ENCODE data around the gene CYP4A22. TPM values are rescaled to one million over a fixed set of nuclear protein-coding genes. Genes with fewer than 3 reads are reported as not detected.

CYP4A22 gene
- total and polyA plus RNA-seq, 9 of the 15 experiments (the other 6 are each of a cell fraction or from before 2014, with no cell fraction given) = 0.07 TPM; not detected in 8

DNA sequence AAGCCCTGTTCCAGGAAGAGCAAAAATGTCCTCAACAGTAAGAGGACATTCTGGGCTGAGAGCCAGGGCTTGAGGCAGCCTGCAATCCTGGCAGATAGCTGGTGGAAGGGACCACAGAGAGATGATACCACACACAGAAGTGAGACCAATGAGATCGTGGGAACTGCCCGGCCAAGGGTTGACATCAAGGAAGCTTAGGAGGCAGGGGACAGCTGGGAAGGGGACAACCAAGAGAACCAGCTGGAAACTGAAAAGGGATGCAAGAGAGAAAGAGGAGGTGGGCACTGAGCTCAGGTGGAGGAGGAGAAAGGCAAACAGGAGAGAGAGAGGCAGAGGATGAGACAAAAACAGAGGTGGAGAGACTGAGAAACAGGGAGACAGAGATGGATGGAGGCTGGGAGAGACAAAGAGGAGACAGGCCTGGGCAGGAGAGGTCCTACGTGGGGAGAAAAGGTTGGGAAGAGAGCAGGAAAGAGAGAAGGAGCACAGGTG, 43.4 kb downstream of the CYP4A22 start (continued):
- no peak for TF ChIP-seq BCL6 (CRISPR knock-in tag; IDR thresholded peaks at IDR 0.05)
- TF ChIP-seq ZSCAN32 (CRISPR knock-in tag; IDR thresholded peaks at IDR 0.05) = no peak
- TF ChIP-seq CHD2 (IDR thresholded peaks at IDR 0.05; ENCODE audit: low read depth, low read length) = no peak
- no peak for TF ChIP-seq ZNF707 (CRISPR knock-in tag; conservative IDR thresholded peaks at IDR 0.05)
- TF ChIP-seq MTA3 (IDR thresholded peaks at IDR 0.05; ENCODE audit: borderline replicate concordance) = no peak
- TF ChIP-seq, protein P1, sequence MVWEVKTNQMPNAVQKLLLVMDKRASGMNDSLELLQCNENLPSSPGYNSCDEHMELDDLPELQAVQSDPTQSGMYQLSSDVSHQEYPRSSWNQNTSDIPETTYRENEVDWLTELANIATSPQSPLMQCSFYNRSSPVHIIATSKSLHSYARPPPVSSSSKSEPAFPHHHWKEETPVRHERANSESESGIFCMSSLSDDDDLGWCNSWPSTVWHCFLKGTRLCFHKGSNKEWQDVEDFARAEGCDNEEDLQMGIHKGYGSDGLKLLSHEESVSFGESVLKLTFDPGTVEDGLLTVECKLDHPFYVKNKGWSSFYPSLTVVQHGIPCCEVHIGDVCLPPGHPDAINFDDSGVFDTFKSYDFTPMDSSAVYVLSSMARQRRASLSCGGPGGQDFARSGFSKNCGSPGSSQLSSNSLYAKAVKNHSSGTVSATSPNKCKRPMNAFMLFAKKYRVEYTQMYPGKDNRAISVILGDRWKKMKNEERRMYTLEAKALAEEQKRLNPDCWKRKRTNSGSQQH (CRISPR knock-in tag; IDR thresholded peaks at IDR 0.05) = peak; percentile 87; the same call in 1 of the 2 replicates
- no peak for TF ChIP-seq SMARCE1 (IDR thresholded peaks at IDR 0.05)
- TF ChIP-seq, protein P2, sequence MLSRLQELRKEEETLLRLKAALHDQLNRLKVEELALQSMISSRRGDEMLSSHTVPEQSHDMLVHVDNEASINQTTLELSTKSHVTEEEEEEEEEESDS (CRISPR knock-in tag; IDR thresholded peaks at IDR 0.05) = no peak
- TF ChIP-seq KAT7 (CRISPR knock-in tag; IDR thresholded peaks at IDR 0.05; ENCODE audit: borderline replicate concordance) = no peak
- no peak for TF ChIP-seq KLF16 (IDR thresholded peaks at IDR 0.05)
- no peak for TF ChIP-seq ZNF354B (CRISPR knock-in tag; IDR thresholded peaks at IDR 0.05)
- no peak for TF ChIP-seq ZNF584 (CRISPR knock-in tag; IDR thresholded peaks at IDR 0.05; ENCODE audit: low read depth)
- TF ChIP-seq ZNF780A (CRISPR knock-in tag; IDR thresholded peaks at IDR 0.05) = no peak
- no peak; the same call in 1 of the 2 replicates for TF ChIP-seq XRCC5 (IDR thresholded peaks at IDR 0.05; ENCODE audit: low read depth, low read length)
- TF ChIP-seq, protein P3, sequence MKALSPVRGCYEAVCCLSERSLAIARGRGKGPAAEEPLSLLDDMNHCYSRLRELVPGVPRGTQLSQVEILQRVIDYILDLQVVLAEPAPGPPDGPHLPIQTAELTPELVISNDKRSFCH (CRISPR knock-in tag; IDR thresholded peaks at IDR 0.05) = no peak
- TF ChIP-seq, protein P3 (tag; IDR thresholded peaks at IDR 0.05) = no peak
- TF ChIP-seq, protein P4, sequence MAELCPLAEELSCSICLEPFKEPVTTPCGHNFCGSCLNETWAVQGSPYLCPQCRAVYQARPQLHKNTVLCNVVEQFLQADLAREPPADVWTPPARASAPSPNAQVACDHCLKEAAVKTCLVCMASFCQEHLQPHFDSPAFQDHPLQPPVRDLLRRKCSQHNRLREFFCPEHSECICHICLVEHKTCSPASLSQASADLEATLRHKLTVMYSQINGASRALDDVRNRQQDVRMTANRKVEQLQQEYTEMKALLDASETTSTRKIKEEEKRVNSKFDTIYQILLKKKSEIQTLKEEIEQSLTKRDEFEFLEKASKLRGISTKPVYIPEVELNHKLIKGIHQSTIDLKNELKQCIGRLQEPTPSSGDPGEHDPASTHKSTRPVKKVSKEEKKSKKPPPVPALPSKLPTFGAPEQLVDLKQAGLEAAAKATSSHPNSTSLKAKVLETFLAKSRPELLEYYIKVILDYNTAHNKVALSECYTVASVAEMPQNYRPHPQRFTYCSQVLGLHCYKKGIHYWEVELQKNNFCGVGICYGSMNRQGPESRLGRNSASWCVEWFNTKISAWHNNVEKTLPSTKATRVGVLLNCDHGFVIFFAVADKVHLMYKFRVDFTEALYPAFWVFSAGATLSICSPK (IDR thresholded peaks at IDR 0.05; ENCODE audit: borderline replicate concordance) = 0 out of 2 replicates have a peak, but pooled peaks have one; percentile 59
- TF ChIP-seq, protein P5, sequence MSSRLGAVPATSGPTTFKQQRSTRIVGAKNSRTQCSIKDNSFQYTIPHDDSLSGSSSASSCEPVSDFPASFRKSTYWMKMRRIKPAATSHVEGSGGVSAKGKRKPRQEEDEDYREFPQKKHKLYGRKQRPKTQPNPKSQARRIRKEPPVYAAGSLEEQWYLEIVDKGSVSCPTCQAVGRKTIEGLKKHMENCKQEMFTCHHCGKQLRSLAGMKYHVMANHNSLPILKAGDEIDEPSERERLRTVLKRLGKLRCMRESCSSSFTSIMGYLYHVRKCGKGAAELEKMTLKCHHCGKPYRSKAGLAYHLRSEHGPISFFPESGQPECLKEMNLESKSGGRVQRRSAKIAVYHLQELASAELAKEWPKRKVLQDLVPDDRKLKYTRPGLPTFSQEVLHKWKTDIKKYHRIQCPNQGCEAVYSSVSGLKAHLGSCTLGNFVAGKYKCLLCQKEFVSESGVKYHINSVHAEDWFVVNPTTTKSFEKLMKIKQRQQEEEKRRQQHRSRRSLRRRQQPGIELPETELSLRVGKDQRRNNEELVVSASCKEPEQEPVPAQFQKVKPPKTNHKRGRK (tag; IDR thresholded peaks at IDR 0.05) = peak; percentile 90
- TF ChIP-seq DIDO1 (tag; IDR thresholded peaks at IDR 0.05; ENCODE audit: low read depth) = no peak
- TF ChIP-seq EZH2 (IDR thresholded peaks at IDR 0.05; ENCODE audit: borderline replicate concordance, low read depth, low read length) = no peak
- no peak for TF ChIP-seq HDAC6 (IDR thresholded peaks at IDR 0.05; ENCODE audit: low read depth, low read length)
- TF ChIP-seq MEIS2 (IDR thresholded peaks at IDR 0.05; ENCODE audit: partially characterized antibody) = no peak

All from K562 (cell line).